H9 (cell line): ENCODE data around the gene KMT2D. TPM values are rescaled to one million over a fixed set of nuclear protein-coding genes. Genes with fewer than 3 reads are reported as not detected.

Source experiments
- DNase-seq: peaks from one replicate; pipeline ENCODE4 v3.0.0-alpha.2; 2017
- H2AFZ ChIP-seq: one replicate; pipeline ENCODE4 v1.6.1; 2013; ENCODE audit warnings: mild to moderate bottlenecking, low read length, control low read depth, moderate library complexity
- H2AK5ac ChIP-seq: 2 replicates; pipeline ENCODE4 v1.6.1; 2013; ENCODE audit warnings: low read length, control low read depth, mixed read lengths; ENCODE audit not compliant: insufficient read length
- H2BK120ac ChIP-seq: one replicate; pipeline ENCODE4 v1.6.1; 2013; ENCODE audit warnings: low read depth, mild to moderate bottlenecking, low read length, control low read depth, inconsistent platforms; ENCODE audit not compliant: poor library complexity, severe bottlenecking
- H2BK12ac ChIP-seq: 2 replicates; pipeline ENCODE4 v1.6.1; 2013; ENCODE audit warnings: low read length, control low read depth, mixed read lengths, low read depth; ENCODE audit not compliant: insufficient read length
- H2BK15ac ChIP-seq: 2 replicates; pipeline ENCODE4 v1.6.1; 2013; ENCODE audit warnings: low read depth, low read length, control low read depth
- H2BK20ac ChIP-seq: one replicate; pipeline ENCODE4 v1.6.1; 2013; ENCODE audit warnings: low read depth, mild to moderate bottlenecking, low read length, control low read depth, inconsistent platforms; ENCODE audit not compliant: poor library complexity, severe bottlenecking
- H2BK5ac ChIP-seq: 2 replicates; pipeline ENCODE4 v1.6.1; 2013; ENCODE audit warnings: low read length, control low read depth, mixed read lengths; ENCODE audit not compliant: insufficient read length
- H3K14ac ChIP-seq: 2 replicates; pipeline ENCODE4 v1.6.1; 2013; ENCODE audit warnings: low read length, control low read depth; ENCODE audit not compliant: insufficient read depth
- H3K18ac ChIP-seq: 2 replicates; pipeline ENCODE4 v1.6.1; 2013; ENCODE audit warnings: low read depth, mild to moderate bottlenecking, mixed read lengths, low read length, control low read depth; ENCODE audit not compliant: insufficient read length
- H3K23ac ChIP-seq: 2 replicates; pipeline ENCODE4 v1.6.1; 2013; ENCODE audit warnings: low read length, control low read depth, mixed read lengths, low read depth; ENCODE audit not compliant: insufficient read length
- H3K23me2 ChIP-seq: 2 replicates; pipeline ENCODE4 v1.6.1; 2013; ENCODE audit warnings: low read depth, mild to moderate bottlenecking, mixed read lengths, low read length, control low read depth; ENCODE audit not compliant: insufficient read length, poor library complexity, severe bottlenecking
- H3K27ac ChIP-seq: 2 replicates; pipeline ENCODE4 v1.5.1; 2013; ENCODE audit warnings: low read length, control low read depth, mixed read lengths, low read depth; ENCODE audit not compliant: insufficient read length
- H3K27me3 ChIP-seq: 2 replicates; pipeline ENCODE4 v1.6.1; 2013; ENCODE audit warnings: low read length, control low read depth, inconsistent platforms; ENCODE audit not compliant: insufficient read depth
- H3K4ac ChIP-seq: 2 replicates; pipeline ENCODE4 v1.6.1; 2013; ENCODE audit warnings: low read depth, mild to moderate bottlenecking, control low read depth, inconsistent platforms, low read length, moderate library complexity
- H3K4me1 ChIP-seq: 2 replicates; pipeline ENCODE4 v1.6.1; 2013; ENCODE audit warnings: low read length, control low read depth, inconsistent platforms; ENCODE audit not compliant: insufficient read depth
- H3K4me2 ChIP-seq: 2 replicates; pipeline ENCODE4 v1.6.1; 2013; ENCODE audit warnings: low read length, control low read depth, mixed read lengths; ENCODE audit not compliant: insufficient read length, insufficient read depth
- H3K56ac ChIP-seq: 2 replicates; pipeline ENCODE4 v1.6.1; 2013; ENCODE audit warnings: low read depth, mild to moderate bottlenecking, mixed read lengths, low read length, control low read depth; ENCODE audit not compliant: insufficient read length
- H3K79me1 ChIP-seq: 2 replicates; pipeline ENCODE4 v1.6.1; 2013; ENCODE audit warnings: low read depth, mild to moderate bottlenecking, moderate library complexity, low read length, control low read depth, inconsistent platforms; ENCODE audit not compliant: insufficient read depth, poor library complexity, severe bottlenecking
- H3K79me2 ChIP-seq: 2 replicates; pipeline ENCODE4 v1.6.1; 2013; ENCODE audit warnings: low read length, control low read depth, inconsistent platforms; ENCODE audit not compliant: insufficient read depth
- H3K9ac ChIP-seq: 2 replicates; pipeline ENCODE4 v1.6.1; 2013; ENCODE audit warnings: low read length, control low read depth, mixed read lengths; ENCODE audit not compliant: insufficient read length; ENCODE audit errors: extremely low read depth
- H3K9me3 ChIP-seq: one replicate; pipeline ENCODE4 v1.6.1; 2013; ENCODE audit warnings: low read depth, low read length, inconsistent platforms; ENCODE audit not compliant: control insufficient read depth
- H3T11ph ChIP-seq: one replicate; pipeline ENCODE4 v1.6.1; 2013; ENCODE audit warnings: mild to moderate bottlenecking, low read length, control low read depth, inconsistent platforms
- H4K20me1 ChIP-seq: one replicate; pipeline ENCODE4 v1.6.1; 2013; ENCODE audit not compliant: control insufficient read depth, insufficient read length, insufficient read depth
- H4K5ac ChIP-seq: 2 replicates; pipeline ENCODE4 v1.6.1; 2013; ENCODE audit warnings: low read depth, mild to moderate bottlenecking, mixed read lengths, low read length, control low read depth; ENCODE audit not compliant: insufficient read length
- H4K8ac ChIP-seq: replicated peaks from 2 replicates; pipeline ENCODE4 v1.6.1; 2013; ENCODE audit warnings: low read length, control low read depth, mixed read lengths, low read depth; ENCODE audit not compliant: insufficient read length
- H4K91ac ChIP-seq: 2 replicates; pipeline ENCODE4 v1.6.1; 2013; ENCODE audit warnings: low read depth, mild to moderate bottlenecking, moderate library complexity, mixed read lengths, low read length, control low read depth; ENCODE audit not compliant: insufficient read length
- H3K27ac Mint-ChIP-seq, 3 experiments: 2 replicates in 2 of 3; 3 replicates in 1 of 3; pipeline ENCODE4 v1.8.0; 2020 to 2021; ENCODE audit warnings: mixed read lengths in 3 of 3, mild to moderate bottlenecking in 1 of 3, moderate library complexity in 1 of 3
- H3K27me3 Mint-ChIP-seq: 2 replicates; pipeline ENCODE4 v1.8.0; 2021; ENCODE audit warnings: low read depth, mild to moderate bottlenecking, moderate library complexity, mixed read lengths
- H3K36me3 Mint-ChIP-seq, 3 experiments: 2 replicates in 2 of 3; 3 replicates in 1 of 3; pipeline ENCODE4 v1.8.0; 2020 to 2021; ENCODE audit warnings: low read depth in 3 of 3, mixed read lengths in 3 of 3; ENCODE audit not compliant: insufficient read depth in 1 of 3
- H3K4me1 Mint-ChIP-seq, 2 experiments: 2 replicates each; pipeline ENCODE4 v1.8.0; 2020; ENCODE audit warnings: mixed read lengths in 2 of 2
- H3K4me3 Mint-ChIP-seq, 2 experiments: 2 replicates in 1 of 2; 3 replicates in 1 of 2; pipeline ENCODE4 v1.8.0; 2020 to 2021; ENCODE audit warnings: mild to moderate bottlenecking in 2 of 2, mixed read lengths in 2 of 2, moderate library complexity in 1 of 2
- H3K9me3 Mint-ChIP-seq, 2 experiments: 2 replicates in 1 of 2; 3 replicates in 1 of 2; pipeline ENCODE4 v1.8.0; 2020; ENCODE audit warnings: mild to moderate bottlenecking in 2 of 2, mixed read lengths in 2 of 2, moderate library complexity in 1 of 2
- CTCF ChIP-seq: fragments of 200-600 bp; sonication (generic); conservative IDR thresholded peaks from 3 replicates; pipeline ENCODE4 v1.8.0; 2021; ENCODE audit warnings: antibody characterized with exemption, mild to moderate bottlenecking
- WGBS: extraction: QIAGEN DNeasy Blood & Tissue Kit; methylation state at CpG from one replicate; pipeline ENCODE4 v1.1.7; 2013; ENCODE audit warnings: missing lambda C conversion rate, low lambda C conversion rate, mixed read lengths; ENCODE audit not compliant: insufficient read length; ENCODE audit errors: extremely low coverage; 5-methylcytosine and 5-hydroxymethylcytosine counted together
- total RNA-seq: library from RNA; stranded (reverse); gene quantifications from 2 replicates; pipeline ENCODE4 v1.2.1, GENCODE V29; 2021

The KMT2D gene
- total RNA-seq, 1 experiment from 2014 or later: 93.7 TPM

GRCh38 chr12:49089821-49090773 is 29.5 kb upstream of the KMT2D start:
- H3K79me2 ChIP-seq: no peaks in the 10 kb centered on the region
- H2BK120ac ChIP-seq: no peak overlapping the region
- H2BK20ac ChIP-seq: no peak overlapping the region
- H3T11ph ChIP-seq: no peak overlapping the region
- Mint-ChIP-seq H3K27ac (no peak overlapping the region), H3K36me3 (peaks cover 0 to 2% (median 0%) of the 10 kb centered on the region in 3 experiments; a peak in 2 of 7 replicates), H3K4me3 (peak overlapping the region; percentile 42 to 78), H3K4me1 (peaks cover 32 to 57% of the 10 kb centered on the region in 2 experiments), H3K27me3 (peaks cover 99% of the 10 kb centered on the region), H3K9me3 (no peaks in the 10 kb centered on the region; a peak in 1 of 5 replicates)
- H2BK12ac ChIP-seq: no peak overlapping the region
- peak; percentile 57 for DNase-seq
- no peak overlapping the region for H4K8ac ChIP-seq
- peaks cover 71% of the 10 kb centered on the region for H3K27me3 ChIP-seq
- peak; percentile 53; the same call in 2 of the 3 replicates for TF ChIP-seq CTCF
- H3K79me1 ChIP-seq: no peaks in the 10 kb centered on the region
- no peak overlapping the region for H3K9ac ChIP-seq
- H4K91ac ChIP-seq: no peak overlapping the region
- H3K56ac ChIP-seq: no peak overlapping the region
- no peak overlapping the region for H3K18ac ChIP-seq
- H2BK15ac ChIP-seq: no peak overlapping the region
- WGBS: no CpG with 5 or more reads among the region's 88 CpGs
- H3K9me3 ChIP-seq: no peaks in the 10 kb centered on the region
- H3K4ac ChIP-seq: no peak overlapping the region
- H2BK5ac ChIP-seq: no peak overlapping the region
- no peak overlapping the region for H2AFZ ChIP-seq
- H3K4me1 ChIP-seq: no peaks in the 10 kb centered on the region
- peaks cover 18% of the 10 kb centered on the region for H3K23me2 ChIP-seq
- H3K14ac ChIP-seq: no peak overlapping the region
- no peak overlapping the region for H4K5ac ChIP-seq
- H2AK5ac ChIP-seq: no peak overlapping the region
- H3K27ac ChIP-seq: no peak overlapping the region
- H3K23ac ChIP-seq: no peak overlapping the region
- H4K20me1 ChIP-seq: peaks cover 8% of the 10 kb centered on the region
- peak overlapping the region; percentile 25 for H3K4me2 ChIP-seq
